GM18511 (cell line): ENCODE results near the gene AQP2.

Source experiments
- ATAC-seq: cut with Tn5 transposase; IDR thresholded peaks from one replicate; pipeline ENCODE4 v1.9.1; 2021; ENCODE audit warnings: mild to moderate bottlenecking, moderate library complexity; ENCODE audit not compliant: unreplicated experiment

The AQP2 gene

DNA sequence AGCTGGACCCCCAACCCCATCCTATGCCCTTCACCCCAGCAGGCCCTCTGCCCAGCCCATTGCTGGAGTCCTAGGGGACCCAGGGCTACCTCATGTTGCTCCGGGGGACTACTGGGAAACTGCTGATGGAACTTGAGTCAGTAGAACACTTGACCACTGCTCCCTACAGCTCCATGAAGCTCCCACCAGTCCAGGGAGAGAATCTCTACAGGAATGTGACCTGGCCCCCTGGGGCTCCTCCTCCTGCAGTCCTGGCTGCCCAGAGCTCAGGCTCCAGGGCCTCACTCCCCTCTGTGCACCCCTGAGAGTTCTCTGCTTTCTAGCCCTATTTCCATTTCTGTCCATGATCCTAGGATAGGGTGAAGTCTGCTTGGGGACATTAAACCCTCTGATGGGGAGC, 10.8 kb upstream of the AQP2 start:
- no peak for ATAC-seq

DNA sequence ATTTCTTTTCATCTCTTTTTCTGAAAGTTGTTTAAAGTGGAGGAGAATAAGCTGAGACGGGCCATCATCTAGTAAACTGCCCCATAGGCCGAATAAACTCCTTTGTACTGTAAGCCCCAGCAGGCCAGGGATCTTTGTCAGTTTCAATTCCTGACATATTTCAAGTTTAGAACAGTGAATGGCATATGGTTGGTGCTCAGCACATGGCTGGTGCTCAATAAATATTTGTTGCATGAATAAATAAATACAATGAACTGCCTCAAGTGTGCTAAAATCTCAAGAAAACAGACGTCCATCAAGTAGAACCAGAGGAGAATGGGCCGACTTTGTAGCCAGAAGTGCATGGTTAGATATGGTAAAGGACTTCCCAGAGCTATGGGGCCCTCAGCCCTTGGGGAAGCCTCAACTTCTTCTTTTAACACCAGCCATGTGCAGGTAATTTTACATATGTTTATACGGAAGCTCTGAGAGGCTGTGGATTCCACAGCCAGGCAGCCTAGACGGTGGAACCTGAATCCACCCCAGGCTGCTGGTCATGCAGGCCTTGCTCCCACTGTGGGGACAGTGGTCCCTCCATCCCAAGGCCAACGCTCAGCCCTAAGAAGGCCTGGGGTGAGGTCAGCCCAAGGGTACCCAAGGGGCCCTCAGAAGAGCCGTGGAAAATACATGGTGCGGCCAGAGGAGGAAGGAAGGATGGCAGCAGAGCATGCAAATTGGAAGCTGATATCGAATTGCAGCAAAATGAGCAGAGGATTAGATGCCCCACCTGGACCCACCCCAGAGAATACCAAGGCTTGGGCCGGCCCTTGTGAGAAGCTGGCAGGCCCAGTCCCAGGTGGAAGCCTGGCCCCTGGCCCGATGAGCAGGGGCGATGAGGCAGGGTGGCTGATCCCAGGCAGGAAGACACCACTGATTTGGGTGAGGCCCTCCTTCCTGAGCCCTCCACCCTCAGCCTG, 8.7 kb upstream of the AQP2 start:
- ATAC-seq, result no peak

DNA sequence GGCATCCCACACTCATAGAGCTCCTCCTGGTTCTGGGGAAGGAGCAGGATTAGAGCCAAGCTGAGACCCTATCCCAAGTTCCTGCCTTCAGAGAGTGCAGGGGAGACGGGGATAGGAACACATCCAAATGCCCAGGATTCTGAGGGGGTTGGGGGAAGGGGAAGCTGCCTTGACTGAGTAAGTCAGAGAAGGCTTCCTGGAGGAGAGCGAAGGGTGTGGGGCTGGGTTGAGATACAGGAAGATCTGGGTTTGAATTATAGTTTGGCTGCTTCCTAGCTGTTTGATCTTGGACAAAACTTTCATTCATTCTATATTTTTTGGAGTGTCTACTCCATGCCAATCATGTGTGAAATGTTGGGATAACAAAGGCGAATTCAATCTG, 8.0 kb upstream of the AQP2 start:
- ATAC-seq, result no peak

DNA sequence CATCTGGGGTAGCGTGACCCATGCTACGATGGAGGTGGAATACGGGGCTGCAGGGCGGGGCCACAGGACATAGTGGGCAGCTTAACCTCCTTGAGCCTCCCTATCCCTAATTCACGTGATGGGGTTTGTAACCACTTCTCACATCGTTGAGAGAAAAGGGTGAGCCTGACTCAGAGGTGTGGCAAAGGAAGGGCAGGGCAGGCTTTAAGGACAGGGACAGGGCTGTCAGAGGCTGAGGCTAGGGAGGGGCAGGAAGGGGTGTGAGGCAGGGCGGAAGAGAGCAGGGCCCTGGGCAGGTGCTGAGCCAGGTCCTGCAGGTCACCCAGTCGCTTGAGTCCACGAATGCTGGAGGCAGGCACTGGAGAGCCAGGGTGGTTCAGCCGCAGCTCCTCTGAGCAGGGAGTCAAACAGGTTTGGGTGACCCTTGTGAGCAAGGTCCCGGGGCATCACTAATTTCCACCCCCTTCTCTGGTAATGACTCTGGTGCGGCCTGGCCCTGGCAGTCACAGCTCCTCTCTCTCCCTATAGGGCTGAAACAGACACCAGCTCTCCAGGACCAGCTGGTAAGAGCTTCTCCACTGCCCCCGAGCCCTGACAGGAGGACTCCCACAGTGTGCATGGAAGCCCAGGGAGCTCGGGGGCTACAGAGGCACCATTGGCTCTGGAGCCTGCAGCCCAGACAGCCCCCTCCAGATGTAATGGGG, 7.5 kb upstream of the AQP2 start:
- no peak for ATAC-seq

DNA sequence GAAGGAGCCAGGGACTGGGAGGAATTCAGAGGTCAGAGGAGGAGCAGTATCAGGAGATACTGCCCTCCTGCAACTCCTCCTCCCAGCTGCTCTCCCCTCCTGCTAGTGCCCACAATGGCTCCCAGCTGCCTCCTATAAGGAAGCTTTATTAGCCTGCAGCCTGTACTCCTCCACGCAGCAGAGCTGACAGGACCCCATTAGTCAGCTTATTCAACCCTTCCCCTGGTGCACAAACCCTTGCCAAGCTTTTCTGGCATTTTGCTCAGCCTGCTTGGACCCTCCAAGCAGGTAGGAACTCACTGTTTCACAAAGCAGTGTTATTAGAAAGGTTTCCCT, 6.9 kb upstream of the AQP2 start:
- ATAC-seq, result no peak

DNA sequence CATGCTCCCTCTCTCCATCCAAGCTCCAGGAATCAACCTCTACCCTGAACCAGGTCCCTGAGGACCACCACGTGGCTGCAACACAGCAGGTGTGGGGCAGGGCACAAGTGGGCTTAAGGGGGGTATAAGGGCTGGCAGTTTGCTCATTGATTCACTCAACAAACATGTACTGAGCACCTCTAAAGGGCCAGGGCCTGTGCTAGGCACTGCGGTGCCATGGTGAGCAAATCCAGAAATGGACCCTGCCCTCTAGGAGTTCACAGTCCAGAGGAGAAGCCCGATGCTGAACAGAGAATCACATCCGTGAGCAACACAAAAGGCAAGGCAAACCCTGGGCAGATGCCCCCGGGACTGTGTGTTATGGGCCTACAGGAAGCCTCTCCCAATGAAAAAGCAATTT, 6.5 kb upstream of the AQP2 start:
- ATAC-seq, result no peak

DNA sequence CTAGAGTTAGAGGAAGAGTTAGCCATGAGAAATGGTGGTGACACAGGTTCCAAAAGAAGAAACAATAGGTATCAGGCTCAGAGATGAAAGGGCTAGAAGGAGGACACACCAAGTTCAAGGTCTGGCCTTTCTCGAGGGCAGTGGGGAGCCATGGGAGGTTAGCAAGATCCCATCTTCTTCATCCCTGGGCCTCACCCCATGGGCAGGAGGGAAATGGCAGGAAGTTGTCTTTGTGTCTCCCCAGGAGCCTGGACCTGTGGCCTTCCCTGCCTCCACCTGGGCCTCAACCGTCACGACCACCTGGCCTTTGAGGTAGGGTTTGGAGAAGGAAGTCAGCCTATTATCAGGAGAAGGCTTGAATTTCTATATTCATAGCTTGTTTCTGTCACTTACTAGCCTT, 5.8 kb upstream of the AQP2 start:
- no peak for ATAC-seq

DNA sequence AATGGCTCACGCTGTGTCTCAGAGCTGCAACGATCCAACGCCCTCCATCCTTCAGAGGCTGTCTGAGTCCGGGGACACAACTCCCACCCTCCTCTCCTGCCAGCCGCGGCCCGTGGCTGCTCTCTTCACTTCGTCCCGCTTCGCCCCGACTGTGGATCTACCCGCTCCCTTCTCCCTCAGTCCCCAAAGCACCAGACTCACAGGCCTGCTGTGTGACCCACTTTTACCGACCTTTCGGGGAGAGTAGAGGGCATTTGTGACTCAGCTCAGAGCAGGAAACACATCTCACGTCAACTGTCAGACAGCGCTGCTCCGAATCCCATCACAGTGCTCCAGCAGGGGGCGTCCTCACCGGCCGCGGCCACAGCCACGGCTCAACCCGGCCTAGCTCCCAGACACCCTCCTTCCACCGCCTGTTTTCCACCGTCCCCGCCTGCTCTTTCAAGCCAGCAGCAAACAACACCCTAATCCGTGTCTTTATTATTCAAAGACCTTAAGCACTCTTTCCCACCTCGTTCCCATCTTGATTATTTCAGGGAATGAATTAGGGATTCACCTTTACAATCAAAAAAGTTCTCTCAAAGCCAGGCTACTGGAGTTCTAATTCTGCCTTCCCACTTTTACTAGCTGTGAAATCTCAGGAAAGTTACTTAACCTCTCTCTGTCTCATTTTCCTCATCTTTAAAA, 5.0 kb upstream of the AQP2 start:
- ATAC-seq, result peak; percentile 82

DNA sequence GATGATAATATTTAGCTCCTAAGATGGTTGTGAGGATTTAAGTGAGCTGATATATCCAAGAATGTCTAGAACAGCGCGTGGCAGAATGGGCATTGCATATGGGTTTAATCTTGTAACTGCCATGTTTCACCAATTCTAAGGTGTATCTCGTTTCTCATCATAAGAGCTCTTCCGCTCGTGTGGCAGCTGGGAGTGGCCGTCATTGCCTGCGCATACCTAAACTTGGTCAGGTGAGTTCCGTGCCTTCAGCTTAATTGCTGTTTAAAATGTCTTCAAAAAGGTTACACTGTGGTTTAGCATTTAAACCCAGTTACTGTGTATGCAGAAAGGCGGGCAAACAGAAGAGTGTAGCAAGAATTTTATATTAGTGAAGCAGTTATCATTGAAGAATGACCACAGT, 4.5 kb upstream of the AQP2 start:
- no peak for ATAC-seq

DNA sequence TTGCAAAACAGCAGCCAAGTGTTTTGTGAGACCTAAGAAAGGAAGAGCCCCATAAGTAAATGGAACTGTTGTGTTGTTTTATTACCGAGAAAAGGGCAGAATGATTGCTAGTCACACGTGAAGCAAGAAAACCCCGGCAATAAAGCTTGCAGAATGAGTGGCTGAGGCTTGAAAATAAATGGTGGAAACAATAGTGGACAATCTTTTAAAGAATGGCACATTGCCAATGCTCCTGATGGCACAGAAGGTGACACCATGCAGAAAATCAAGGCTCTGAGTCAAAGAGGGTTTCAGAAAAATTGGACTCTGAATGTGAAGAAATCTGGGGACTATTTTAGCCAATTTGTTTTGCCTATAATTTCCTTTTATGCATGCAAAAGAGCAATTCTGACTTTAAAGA, 4.0 kb upstream of the AQP2 start:
- no peak for ATAC-seq

DNA sequence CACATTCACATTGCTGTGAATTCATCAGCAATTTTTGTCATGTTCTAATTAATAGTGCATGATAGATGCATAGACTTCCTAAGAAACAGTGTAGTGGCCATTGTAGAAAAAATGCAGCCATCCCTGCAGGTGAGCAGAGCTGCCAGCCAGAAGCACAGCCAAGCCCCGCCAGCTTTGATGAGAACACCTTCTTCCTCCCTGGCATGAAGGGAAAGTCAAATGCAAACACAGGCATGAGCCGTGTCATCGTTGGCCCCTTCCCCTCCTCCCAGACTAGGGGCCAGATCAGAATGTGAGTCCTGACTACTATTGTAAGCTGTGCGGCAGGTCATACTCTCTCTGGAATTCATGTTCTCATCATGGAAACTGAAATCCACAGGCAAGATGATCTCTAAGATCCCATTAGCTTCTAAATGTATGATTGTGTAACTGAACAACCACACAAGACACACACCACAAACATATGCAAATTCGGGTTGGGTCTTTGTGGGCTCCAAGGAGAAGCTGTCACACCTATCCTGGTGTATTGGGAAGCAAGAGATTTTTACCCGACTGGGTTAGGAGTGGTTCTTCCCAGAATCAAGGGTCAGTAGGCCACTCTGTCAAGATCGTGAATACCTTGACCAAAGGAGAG, 2.8 kb upstream of the AQP2 start:
- no peak for ATAC-seq

DNA sequence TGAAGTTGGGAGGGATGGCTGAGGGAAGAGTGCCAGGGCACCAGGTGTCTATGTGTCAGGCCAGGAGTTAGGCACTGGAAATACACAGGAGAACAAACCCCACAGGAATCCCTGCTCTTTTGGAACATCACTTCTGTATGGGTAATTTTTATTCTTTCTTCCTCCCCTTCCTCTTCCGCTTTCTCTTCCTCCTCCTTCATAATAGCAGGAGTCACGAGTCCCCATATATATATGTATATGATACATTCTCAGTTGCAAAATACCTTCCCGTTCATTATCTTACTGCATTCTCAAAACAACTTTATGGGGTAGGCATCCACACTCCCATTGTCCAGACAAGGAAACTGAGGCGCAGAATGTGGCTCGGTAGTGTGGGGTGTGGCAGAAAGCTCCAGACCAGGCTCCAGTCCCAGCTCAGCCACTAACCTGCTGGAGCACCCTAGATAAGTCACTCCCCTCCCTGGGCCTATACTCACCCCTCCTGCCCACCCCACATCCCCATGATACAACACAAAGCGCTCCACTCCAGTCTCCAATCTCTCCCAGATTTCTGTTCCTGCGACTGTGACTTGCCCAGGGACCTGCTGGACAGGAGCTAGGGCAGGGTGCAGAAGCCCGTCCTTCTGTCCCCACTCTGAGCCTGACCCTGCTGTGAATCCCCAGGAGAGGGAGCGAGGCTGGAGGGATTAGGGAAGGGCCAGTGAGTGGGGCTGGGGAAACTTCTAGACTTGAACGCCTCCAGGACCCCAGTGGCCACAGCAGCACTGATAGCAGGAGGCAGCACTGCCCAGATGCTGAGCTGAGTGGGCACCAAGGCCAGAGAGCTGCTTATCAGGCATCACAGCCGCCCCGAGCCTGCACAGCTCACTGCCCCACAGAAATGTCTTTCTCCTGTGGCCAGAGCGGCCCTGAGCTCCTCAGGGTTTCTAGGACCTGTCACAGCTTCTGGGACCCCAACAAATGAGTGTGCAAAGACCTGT, 1.4 kb upstream of the AQP2 start:
- no peak for ATAC-seq

DNA sequence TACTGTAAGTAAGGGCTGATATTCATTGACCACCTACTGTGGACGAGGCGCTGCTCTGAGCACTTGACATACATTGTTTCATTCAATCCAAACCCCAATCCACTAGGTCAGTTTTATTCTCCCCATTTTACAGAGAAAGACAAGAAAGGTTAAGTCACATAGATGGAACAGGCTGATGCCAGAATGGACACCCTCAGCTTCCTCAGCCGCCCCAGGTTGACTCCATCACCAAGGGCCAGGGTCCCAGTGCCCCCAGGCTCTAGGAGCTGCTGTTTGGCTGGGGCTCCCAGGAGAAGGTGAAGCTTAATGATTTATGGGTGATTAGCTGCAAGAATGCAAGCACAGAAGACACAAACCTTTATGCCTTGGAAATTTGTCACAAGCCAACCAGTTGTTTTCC, 671 bp upstream of the AQP2 start:
- ATAC-seq, result no peak

DNA sequence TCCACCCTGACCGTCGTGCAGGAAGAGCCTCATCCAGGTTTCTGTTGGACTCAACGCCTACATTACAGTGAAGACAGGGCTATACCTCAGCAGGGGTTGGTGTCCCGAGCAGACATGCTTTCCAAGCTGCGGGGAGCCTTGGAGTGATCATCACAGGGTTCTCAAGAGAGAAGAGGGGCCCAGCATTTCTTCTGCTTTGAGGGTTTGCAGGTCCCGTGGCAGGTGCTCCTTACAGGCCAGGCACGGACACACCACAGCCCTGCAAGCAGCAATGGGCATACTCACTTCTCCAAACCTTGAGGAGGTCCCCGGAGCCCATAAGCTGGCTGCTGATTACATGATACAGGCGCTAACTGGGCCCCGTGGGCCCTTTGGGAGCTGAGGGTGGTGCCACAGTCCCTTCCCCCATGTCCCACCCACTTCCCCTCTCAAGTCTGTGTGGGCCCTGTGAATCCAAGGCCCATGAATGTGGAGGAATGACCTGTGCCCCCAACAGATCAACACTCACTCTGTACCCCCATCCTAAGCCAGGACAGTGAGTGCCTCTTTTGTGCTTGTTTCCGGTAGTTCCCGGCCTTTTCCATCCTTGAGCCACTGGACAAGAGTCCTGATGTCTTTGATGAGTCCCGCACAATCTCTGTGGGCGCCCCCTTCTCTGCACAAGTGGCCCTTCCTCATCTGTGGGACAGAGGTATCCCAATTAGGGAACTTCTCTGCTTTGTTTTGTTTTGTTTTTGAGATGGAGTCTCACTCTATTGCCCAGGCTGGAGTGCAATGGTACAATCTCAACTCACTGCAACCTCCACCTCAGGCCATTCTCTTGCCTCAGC, 1.1 kb downstream of the AQP2 start:
- no peak for ATAC-seq

DNA sequence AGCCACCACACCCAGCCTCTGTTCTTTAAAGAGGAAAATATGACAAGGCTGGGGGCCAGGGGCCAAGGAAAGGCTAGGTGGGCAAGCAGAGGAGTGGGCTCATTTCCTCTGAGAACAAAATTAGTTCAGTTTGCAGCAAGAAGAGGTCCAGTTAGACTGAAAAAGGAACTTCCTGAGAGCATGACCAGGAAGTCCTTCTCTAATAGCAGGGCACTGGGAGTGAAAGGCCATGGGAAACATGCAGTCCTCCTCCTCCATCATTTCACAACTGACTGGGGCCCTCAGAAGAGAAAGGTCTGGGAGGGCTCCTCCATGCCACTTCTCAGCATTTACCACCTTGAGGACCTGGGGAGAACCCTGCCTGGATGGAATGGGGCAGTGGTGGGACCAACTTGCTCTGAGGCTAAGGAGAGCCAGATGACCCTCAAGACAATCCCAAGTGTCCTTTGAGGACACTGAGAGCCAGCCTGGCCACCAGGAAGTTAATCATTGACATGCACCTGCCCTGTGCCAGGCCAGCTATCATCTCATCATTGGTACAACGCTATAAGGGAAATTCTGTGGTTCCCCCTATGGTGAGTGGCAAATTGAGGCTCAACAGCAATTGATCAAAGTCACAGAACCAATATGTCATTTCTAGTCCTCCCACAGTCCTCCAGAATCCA, 2.0 kb downstream of the AQP2 start:
- no peak for ATAC-seq

DNA sequence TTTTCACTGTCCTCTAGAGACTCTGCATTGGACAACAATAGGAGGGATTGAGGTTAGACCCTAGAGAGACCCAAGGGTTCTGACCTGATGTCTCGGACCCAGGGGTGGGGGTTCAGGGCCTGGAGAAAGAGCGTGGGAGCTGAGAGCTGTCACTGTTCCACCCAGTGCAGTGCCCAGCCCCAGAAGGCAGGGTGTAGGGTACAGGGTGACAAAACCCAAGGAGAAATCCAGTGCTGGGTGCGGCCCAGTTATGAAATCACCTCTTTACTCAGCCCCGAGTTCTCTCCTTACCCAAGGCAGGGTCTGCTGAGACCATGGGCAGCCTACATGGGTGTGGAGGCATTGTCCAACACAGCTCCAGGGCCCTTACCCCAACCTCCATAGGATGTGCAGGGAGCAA, 2.6 kb downstream of the AQP2 start:
- ATAC-seq, result no peak

DNA sequence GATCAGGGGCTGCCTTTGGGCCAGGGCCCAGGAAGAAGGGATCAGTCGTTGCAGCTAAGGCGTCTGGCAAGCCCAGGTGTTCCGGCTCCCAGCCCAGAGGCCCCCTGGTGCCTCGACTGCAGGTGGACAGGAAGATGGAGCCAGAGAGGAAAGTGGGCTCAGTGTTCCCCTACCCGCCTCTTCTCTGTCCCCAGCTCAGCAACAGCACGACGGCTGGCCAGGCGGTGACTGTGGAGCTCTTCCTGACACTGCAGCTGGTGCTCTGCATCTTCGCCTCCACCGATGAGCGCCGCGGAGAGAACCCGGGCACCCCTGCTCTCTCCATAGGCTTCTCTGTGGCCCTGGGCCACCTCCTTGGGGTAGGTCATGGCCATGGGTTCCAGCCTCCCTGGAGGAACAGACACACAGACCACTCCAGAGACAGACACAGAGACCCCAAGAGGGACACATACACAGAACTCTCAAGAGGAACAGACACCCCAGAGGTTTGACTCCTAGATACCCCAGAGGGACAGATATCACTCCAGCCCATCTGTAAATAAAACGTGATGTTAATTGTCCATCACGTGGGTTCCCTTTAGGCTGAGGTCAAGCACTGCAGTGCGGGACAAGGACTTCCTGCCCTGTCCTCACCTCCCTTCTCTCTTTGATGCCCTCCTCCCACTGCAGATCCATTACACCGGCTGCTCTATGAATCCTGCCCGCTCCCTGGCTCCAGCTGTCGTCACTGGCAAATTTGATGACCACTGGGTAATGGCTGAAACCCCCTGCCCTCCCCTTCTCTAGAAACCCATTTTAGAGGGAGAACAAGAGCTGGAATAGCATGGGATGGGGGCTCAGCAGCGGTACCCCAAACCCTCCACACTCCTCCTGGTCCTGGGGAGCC, 3.7 kb downstream of the AQP2 start:
- ATAC-seq, result no peak
